ENCODE results near the gene KDM5C. TPM values are rescaled to one million over a fixed set of nuclear protein-coding genes. Genes with fewer than 3 reads are reported as not detected.
A peak's percentile ranks its signal among the peaks of the same experiment; 100 is the strongest.

Gene KDM5C
- total and polyA plus RNA-seq, 9 of the 15 experiments (the other 6 are each of a cell fraction or from before 2014, with no cell fraction given): 0.62 to 136 (median 52.4) TPM

DNA sequence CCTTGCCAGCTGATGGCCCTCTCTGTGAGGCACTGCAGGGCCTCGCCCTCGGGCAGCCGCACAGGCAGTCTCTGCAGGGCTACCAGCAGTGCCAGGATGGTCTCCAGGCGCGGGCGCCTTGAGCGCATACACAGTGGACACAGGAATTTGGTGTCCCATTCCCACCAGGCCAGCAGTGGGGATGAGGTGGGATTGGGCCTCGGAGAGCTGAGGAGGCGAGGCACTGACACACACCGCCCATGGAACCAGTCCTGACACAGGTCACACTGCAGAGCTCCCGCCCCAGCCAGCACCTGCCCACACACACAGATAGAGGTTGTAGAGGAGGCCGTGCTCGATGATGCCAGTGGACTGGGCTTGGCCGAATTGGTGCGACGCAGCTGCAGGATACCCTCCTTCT lies 30.7 kb downstream of the KDM5C start:
- TF ChIP-seq ZNF24 (IDR thresholded peaks at IDR 0.05) (no peak), RBM22 (IDR thresholded peaks at IDR 0.05; ENCODE audit: low read depth, low read length, poor library complexity, severe bottlenecking) (peak; percentile 54), SMAD4 (CRISPR knock-in tag; conservative IDR thresholded peaks at IDR 0.05) (no peak), RBBP5 (IDR thresholded peaks at IDR 0.05; ENCODE audit: borderline replicate concordance, insufficient read depth, low read length, poor library complexity, severe bottlenecking) (no peak), POLR2G (IDR thresholded peaks at IDR 0.05; ENCODE audit: low read depth, low read length) (peak; percentile 64), RBFOX2 (IDR thresholded peaks at IDR 0.05; ENCODE audit: low read depth, low read length) (peak; percentile 26; the same call in 1 of the 2 replicates)
- TF ChIP-seq, protein P1, sequence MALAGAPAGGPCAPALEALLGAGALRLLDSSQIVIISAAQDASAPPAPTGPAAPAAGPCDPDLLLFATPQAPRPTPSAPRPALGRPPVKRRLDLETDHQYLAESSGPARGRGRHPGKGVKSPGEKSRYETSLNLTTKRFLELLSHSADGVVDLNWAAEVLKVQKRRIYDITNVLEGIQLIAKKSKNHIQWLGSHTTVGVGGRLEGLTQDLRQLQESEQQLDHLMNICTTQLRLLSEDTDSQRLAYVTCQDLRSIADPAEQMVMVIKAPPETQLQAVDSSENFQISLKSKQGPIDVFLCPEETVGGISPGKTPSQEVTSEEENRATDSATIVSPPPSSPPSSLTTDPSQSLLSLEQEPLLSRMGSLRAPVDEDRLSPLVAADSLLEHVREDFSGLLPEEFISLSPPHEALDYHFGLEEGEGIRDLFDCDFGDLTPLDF (CRISPR knock-in tag; IDR thresholded peaks at IDR 0.05): no peak
- TF ChIP-seq, protein P2, sequence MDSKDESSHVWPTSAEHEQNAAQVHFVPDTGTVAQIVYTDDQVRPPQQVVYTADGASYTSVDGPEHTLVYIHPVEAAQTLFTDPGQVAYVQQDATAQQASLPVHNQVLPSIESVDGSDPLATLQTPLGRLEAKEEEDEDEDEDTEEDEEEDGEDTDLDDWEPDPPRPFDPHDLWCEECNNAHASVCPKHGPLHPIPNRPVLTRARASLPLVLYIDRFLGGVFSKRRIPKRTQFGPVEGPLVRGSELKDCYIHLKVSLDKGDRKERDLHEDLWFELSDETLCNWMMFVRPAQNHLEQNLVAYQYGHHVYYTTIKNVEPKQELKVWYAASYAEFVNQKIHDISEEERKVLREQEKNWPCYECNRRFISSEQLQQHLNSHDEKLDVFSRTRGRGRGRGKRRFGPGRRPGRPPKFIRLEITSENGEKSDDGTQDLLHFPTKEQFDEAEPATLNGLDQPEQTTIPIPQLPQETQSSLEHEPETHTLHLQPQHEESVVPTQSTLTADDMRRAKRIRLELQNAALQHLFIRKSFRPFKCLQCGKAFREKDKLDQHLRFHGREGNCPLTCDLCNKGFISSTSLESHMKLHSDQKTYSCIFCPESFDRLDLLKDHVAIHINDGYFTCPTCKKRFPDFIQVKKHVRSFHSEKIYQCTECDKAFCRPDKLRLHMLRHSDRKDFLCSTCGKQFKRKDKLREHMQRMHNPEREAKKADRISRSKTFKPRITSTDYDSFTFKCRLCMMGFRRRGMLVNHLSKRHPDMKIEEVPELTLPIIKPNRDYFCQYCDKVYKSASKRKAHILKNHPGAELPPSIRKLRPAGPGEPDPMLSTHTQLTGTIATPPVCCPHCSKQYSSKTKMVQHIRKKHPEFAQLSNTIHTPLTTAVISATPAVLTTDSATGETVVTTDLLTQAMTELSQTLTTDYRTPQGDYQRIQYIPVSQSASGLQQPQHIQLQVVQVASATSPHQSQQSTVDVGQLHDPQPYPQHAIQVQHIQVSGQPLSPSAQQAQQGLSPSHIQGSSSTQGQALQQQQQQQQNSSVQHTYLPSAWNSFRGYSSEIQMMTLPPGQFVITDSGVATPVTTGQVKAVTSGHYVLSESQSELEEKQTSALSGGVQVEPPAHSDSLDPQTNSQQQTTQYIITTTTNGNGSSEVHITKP (IDR thresholded peaks at IDR 0.05; ENCODE audit: partially characterized antibody): no peak
- TF ChIP-seq, protein P3, sequence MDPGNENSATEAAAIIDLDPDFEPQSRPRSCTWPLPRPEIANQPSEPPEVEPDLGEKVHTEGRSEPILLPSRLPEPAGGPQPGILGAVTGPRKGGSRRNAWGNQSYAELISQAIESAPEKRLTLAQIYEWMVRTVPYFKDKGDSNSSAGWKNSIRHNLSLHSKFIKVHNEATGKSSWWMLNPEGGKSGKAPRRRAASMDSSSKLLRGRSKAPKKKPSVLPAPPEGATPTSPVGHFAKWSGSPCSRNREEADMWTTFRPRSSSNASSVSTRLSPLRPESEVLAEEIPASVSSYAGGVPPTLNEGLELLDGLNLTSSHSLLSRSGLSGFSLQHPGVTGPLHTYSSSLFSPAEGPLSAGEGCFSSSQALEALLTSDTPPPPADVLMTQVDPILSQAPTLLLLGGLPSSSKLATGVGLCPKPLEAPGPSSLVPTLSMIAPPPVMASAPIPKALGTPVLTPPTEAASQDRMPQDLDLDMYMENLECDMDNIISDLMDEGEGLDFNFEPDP (CRISPR knock-in tag; IDR thresholded peaks at IDR 0.05): no peak
- TF ChIP-seq, protein P4, sequence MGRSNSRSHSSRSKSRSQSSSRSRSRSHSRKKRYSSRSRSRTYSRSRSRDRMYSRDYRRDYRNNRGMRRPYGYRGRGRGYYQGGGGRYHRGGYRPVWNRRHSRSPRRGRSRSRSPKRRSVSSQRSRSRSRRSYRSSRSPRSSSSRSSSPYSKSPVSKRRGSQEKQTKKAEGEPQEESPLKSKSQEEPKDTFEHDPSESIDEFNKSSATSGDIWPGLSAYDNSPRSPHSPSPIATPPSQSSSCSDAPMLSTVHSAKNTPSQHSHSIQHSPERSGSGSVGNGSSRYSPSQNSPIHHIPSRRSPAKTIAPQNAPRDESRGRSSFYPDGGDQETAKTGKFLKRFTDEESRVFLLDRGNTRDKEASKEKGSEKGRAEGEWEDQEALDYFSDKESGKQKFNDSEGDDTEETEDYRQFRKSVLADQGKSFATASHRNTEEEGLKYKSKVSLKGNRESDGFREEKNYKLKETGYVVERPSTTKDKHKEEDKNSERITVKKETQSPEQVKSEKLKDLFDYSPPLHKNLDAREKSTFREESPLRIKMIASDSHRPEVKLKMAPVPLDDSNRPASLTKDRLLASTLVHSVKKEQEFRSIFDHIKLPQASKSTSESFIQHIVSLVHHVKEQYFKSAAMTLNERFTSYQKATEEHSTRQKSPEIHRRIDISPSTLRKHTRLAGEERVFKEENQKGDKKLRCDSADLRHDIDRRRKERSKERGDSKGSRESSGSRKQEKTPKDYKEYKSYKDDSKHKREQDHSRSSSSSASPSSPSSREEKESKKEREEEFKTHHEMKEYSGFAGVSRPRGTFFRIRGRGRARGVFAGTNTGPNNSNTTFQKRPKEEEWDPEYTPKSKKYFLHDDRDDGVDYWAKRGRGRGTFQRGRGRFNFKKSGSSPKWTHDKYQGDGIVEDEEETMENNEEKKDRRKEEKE (IDR thresholded peaks at IDR 0.05; ENCODE audit: borderline replicate concordance in 1 of 2, control insufficient read depth in 1 of 2, low read depth in 2 of 2, low read length in 1 of 2): no peak
- no peak overlapping the region for H3K4me3 ChIP-seq
- H3K9ac ChIP-seq (ENCODE audit: insufficient read depth in 1 of 2, low read depth in 2 of 2, low read length in 2 of 2): no peak overlapping the region; a peak in 1 of 4 replicates
- peaks cover 0 to 6% of the 10 kb centered on the region in 2 experiments; a peak in 2 of 5 replicates for H3K4me1 ChIP-seq (replicated peaks in 1 of 2; ENCODE audit: control insufficient read depth in 2 of 2, insufficient read depth in 2 of 2, low read length in 2 of 2)
- no peak overlapping the region for H3K4me2 ChIP-seq (ENCODE audit: insufficient read depth, low read length)
- no peaks in the 10 kb centered on the region for H3K79me2 ChIP-seq (ENCODE audit: control insufficient read depth, insufficient read depth, low read length)
- WGBS (ENCODE audit: insufficient coverage, low coverage, missing lambda C conversion rate): 90% methylated on average over 3 of the region's 16 CpGs
- ChIA-PET CTCF (ENCODE audit: low intra/inter-chr PET ratio) (no interaction called here), POLR2A (interaction anchor here (0.6 to 1.3 kb wide), 6 partner anchors 10 to 136 kb away, joined by 3 read pairs; no protein-coding TSS in a partner anchor)
- intact Hi-C loops (cut with micrococcal nuclease): no loop called here
- DNase-seq (ENCODE audit: extremely low read depth in 1 of 4, low spot score in 3 of 4) (peak in 1 of 4 experiments; percentile 1), ATAC-seq (no peak), FAIRE-seq (no peak)
- H3K9me3 ChIP-seq (replicated peaks; ENCODE audit: control insufficient read depth, insufficient read depth, low read depth, low read length): no peaks in the 10 kb centered on the region
- no TSS peak for BruUV-seq (replicated peaks)
- no peaks in the 10 kb centered on the region for H3K9me1 ChIP-seq (ENCODE audit: control insufficient read depth, insufficient read depth, low read length)
- in situ Hi-C loops (cut with MboI): no loop called here
- H3K27ac ChIP-seq (ENCODE audit: extremely low read depth, low read depth, low read length): no peak overlapping the region
- H4K20me1 ChIP-seq (replicated peaks; ENCODE audit: control insufficient read depth, insufficient read depth, low read length): 0 out of 2 replicates have a peak, but pooled peaks cover 7% of the 10 kb centered on the region
- peaks cover 68% of the 10 kb centered on the region for H3K36me3 ChIP-seq (ENCODE audit: control insufficient read depth, insufficient read depth, low read length)
- H3K27me3 ChIP-seq (ENCODE audit: control insufficient read depth in 2 of 2, insufficient read depth in 2 of 2, low read length in 2 of 2): no peaks in the 10 kb centered on the region
- H2AFZ ChIP-seq (ENCODE audit: low read depth, low read length): no peak overlapping the region
